Ishikawa (cell line): ENCODE measurements around the gene DOK7.

ENCODE experiments used
- CEBPB ChIP-seq: IDR thresholded peaks from 2 replicates; pipeline ENCODE4 v1.6.1; 2012
- CREB1 ChIP-seq: IDR thresholded peaks from 2 replicates; pipeline ENCODE4 v1.6.1; 2012; ENCODE audit warnings: low read depth
- EGR1 ChIP-seq: IDR thresholded peaks from 2 replicates; pipeline ENCODE4 v1.6.1; 2012
- EP300 ChIP-seq: IDR thresholded peaks from 2 replicates; pipeline ENCODE4 v1.6.1; 2012; ENCODE audit warnings: borderline replicate concordance
- FOXM1 ChIP-seq: IDR thresholded peaks from 2 replicates; pipeline ENCODE4 v1.6.1; 2012; ENCODE audit warnings: low read depth, borderline replicate concordance
- MAX ChIP-seq: IDR thresholded peaks from 2 replicates; pipeline ENCODE4 v1.6.1; 2012
- NFIC ChIP-seq: IDR thresholded peaks from 2 replicates; pipeline ENCODE4 v1.6.1; 2012
- RAD21 ChIP-seq: IDR thresholded peaks from 2 replicates; pipeline ENCODE4 v1.6.1; 2012; ENCODE audit warnings: low read depth
- REST ChIP-seq: IDR thresholded peaks from 2 replicates; pipeline ENCODE4 v1.6.1; 2012; ENCODE audit warnings: low read depth, mild to moderate bottlenecking
- TAF1 ChIP-seq: IDR thresholded peaks from 2 replicates; pipeline ENCODE4 v1.6.1; 2012; ENCODE audit warnings: low read depth, mild to moderate bottlenecking
- TCF12 ChIP-seq: IDR thresholded peaks from 2 replicates; pipeline ENCODE4 v1.6.1; 2012; ENCODE audit warnings: low read depth
- TEAD4 ChIP-seq: IDR thresholded peaks from 2 replicates; pipeline ENCODE4 v1.6.1; 2012
- USF1 ChIP-seq: IDR thresholded peaks from 2 replicates; pipeline ENCODE4 v1.6.1; 2012
- YY1 ChIP-seq: IDR thresholded peaks from 2 replicates; pipeline ENCODE4 v1.6.1; 2012; ENCODE audit warnings: low read depth
- ZBTB7A ChIP-seq: IDR thresholded peaks from 2 replicates; pipeline ENCODE4 v1.6.1; 2012; ENCODE audit warnings: low read depth

The DOK7 gene

GRCh38 chr4:3499710-3500109 lies 36.6 kb downstream of the DOK7 start:
- TF ChIP-seq CEBPB (no peak), RAD21 (no peak), TAF1 (no peak), TEAD4 (no peak), FOXM1 (no peak)

GRCh38 chr4:3500111-3500510 lies 37.0 kb downstream of the DOK7 start:
- TF ChIP-seq ZBTB7A (no peak), TCF12 (no peak), YY1 (no peak)

GRCh38 chr4:3500634-3501101 lies 37.6 kb downstream of the DOK7 start:
- TF ChIP-seq USF1 (no peak), FOXM1 (no peak), CEBPB (no peak), ZBTB7A (no peak), RAD21 (no peak), MAX (no peak), CREB1 (no peak), TAF1 (no peak), YY1 (no peak), EGR1 (no peak), REST (no peak), NFIC (no peak), TCF12 (no peak), EP300 (no peak), TEAD4 (no peak)

- TF ChIP-seq RAD21 (no peak), TAF1 (no peak), MAX (no peak), CEBPB (no peak), FOXM1 (no peak), USF1 (no peak)
Measured at GRCh38 chr4:3501126-3501824, 38.2 kb downstream of the DOK7 start.

- TF ChIP-seq NFIC (no peak), CREB1 (no peak), TEAD4 (no peak), EGR1 (no peak)
Measured at GRCh38 chr4:3501825-3502425, 38.8 kb downstream of the DOK7 start.

- TF ChIP-seq CEBPB (no peak), TEAD4 (no peak), MAX (no peak), TAF1 (no peak), TCF12 (no peak), CREB1 (no peak), ZBTB7A (no peak), EGR1 (no peak), REST (no peak), USF1 (no peak), NFIC (no peak), RAD21 (no peak), EP300 (no peak), FOXM1 (no peak), YY1 (no peak)
Measured at GRCh38 chr4:3502941-3503936, 40.1 kb downstream of the DOK7 start.
